ENCODE data around the gene RNASE13. TPM values are rescaled to one million over a fixed set of nuclear protein-coding genes. Genes with fewer than 3 reads are reported as not detected.

Gene RNASE13
- total RNA-seq, 1 experiment from 2014 or later, result not detected

GRCh38 chr14:21053184-21054122, 18.8 kb upstream of the RNASE13 start:
- Histone ChIP-seq H4K91ac (ENCODE audit: insufficient read length, low read depth, low read length) (no peak overlapping the region), H4K8ac (replicated peaks; ENCODE audit: insufficient read length, low read depth, low read length) (no peak overlapping the region), H2BK120ac (ENCODE audit: low read depth, low read length, poor library complexity, severe bottlenecking) (no peak overlapping the region), H3K27me3 (ENCODE audit: insufficient read depth, low read length) (no peaks in the 10 kb centered on the region), H2BK5ac (ENCODE audit: insufficient read length, low read length) (no peak overlapping the region), H3K79me2 (ENCODE audit: insufficient read depth, low read length) (no peaks in the 10 kb centered on the region), H3K27ac (ENCODE audit: insufficient read length, low read depth, low read length) (no peak overlapping the region), H3K9ac (ENCODE audit: extremely low read depth, insufficient read length, low read length) (no peak overlapping the region), H2BK15ac (ENCODE audit: low read depth, low read length) (no peak overlapping the region), H3K4ac (ENCODE audit: low read depth, low read length) (no peak overlapping the region), H3K23ac (ENCODE audit: insufficient read length, low read depth, low read length) (no peak overlapping the region), H2AK5ac (ENCODE audit: insufficient read length, low read length) (no peak overlapping the region), H2AFZ (ENCODE audit: low read length) (no peak overlapping the region), H3K56ac (ENCODE audit: insufficient read length, low read depth, low read length) (no peak overlapping the region), H3K9me3 (ENCODE audit: control insufficient read depth, low read depth, low read length) (no peaks in the 10 kb centered on the region), H3K14ac (ENCODE audit: insufficient read depth, low read length) (no peak overlapping the region), H2BK20ac (ENCODE audit: low read depth, low read length, poor library complexity, severe bottlenecking) (no peak overlapping the region), H3K4me2 (ENCODE audit: insufficient read depth, insufficient read length, low read length) (no peak overlapping the region), H4K20me1 (ENCODE audit: control insufficient read depth, insufficient read depth, insufficient read length) (no peaks in the 10 kb centered on the region), H3T11ph (ENCODE audit: low read length) (no peak overlapping the region), H2BK12ac (ENCODE audit: insufficient read length, low read depth, low read length) (no peak overlapping the region), H3K79me1 (ENCODE audit: insufficient read depth, low read depth, low read length, poor library complexity, severe bottlenecking) (no peaks in the 10 kb centered on the region), H3K23me2 (ENCODE audit: insufficient read length, low read depth, low read length, poor library complexity, severe bottlenecking) (no peaks in the 10 kb centered on the region), H3K4me1 (ENCODE audit: insufficient read depth, low read length) (no peaks in the 10 kb centered on the region; the same call in 1 of the 2 replicates), H3K18ac (ENCODE audit: insufficient read length, low read depth, low read length) (no peak overlapping the region), H4K5ac (ENCODE audit: insufficient read length, low read depth, low read length) (no peak overlapping the region)
- WGBS (ENCODE audit: extremely low coverage, insufficient read length, low lambda C conversion rate), result no CpG with 5 or more reads among the region's 20 CpGs
- Mint-ChIP-seq H3K27ac (peak overlapping the region in 1 of 3 experiments; percentile 80; a peak in 2 of 7 replicates), H3K36me3 (ENCODE audit: insufficient read depth in 1 of 3, low read depth in 3 of 3) (no peaks in the 10 kb centered on the region), H3K27me3 (ENCODE audit: low read depth) (peaks cover 4% of the 10 kb centered on the region; the same call in 1 of the 2 replicates), H3K4me3 (no peak overlapping the region), H3K4me1 (peaks cover 11 to 14% of the 10 kb centered on the region in 2 experiments), H3K9me3 (no peaks in the 10 kb centered on the region)
- TF ChIP-seq CTCF (conservative IDR thresholded peaks at IDR 0.05), result no peak
- no peak for DNase-seq
